ENCODE results near the gene TCP1.
"Not testable (repeated sequence)": the region's sequence is repeated elsewhere in the genome, so short reads cannot be mapped to it uniquely, and the experiment has no call there.

The TCP1 gene

DNA sequence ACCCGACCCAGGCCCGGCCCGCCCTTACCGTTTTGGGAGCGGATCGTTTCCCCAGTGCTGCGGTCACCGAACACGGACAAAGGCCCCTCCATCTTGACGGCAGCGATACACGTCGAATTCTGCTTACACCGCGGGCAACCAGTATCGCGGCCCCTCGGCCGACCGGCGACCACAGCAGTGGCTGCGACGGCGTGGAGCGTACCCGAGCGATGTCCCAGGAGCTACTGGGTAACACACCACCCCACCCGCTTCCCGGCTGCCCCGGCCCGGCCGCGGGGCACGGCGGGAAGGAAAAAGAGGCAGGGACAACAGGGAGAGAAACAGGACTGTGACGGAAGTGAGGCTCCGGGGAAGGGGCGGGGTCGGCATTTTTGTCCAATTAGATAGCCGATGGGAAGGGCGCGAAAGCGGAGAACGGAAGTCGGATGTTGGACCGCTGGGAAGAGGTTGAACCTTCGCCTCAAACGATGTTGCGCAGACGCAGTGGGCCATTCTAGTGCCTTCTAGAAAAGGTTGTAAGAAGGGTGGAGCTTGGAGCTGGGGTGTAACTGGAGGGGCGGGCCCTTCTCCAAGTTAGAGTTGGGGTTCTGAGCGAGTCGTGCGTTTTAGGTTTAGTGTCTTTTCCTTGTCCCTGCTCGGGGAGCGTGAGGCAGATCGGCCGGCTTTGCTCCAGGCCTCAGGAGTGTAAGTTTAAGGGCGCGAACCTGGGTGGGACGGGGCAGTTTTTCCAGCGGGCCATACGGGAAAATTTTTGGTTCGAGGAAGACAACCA lies at the start of gene TCP1:
TCP1 (minus strand) TSS at position 226 of the 772 bp plus-strand sequence; CDS start at position 92, 134 bp downstream.
- DNase-seq = peak; percentile 99

DNA sequence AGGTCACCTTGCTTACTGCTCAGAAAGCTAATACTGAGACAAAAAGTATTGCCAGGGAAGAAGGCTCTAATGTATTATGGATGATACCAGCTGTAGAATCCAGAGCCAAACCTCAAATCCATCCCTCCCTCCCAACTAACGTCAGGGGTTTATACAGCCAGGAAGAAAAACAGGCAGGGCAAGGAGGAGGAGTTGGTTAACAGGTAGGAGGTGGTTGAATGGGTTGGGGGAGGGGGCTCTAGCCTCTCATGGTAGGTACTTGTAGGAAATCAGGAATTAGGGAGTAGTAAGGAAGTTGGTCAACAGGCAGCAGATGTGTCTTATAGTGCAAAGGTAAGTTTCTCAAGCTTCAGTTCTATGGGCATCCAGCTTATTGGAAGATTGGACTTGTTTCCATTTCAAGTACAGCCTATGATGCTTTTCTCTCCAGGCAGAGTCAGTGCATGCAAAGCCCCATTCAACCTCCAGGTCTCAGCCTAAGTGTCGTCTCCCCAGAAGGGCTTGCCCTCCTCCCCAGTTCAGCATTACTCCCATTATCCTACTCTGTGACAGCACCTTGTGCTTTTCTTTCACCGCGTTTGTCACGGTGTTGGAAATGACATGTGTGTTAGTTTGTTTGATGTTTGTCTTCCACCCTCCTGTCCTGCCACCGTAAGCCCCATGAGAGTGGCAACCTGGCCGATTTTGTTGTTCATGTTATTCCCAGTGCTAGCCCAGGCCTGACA lies 48.8 kb upstream of the TCP1 start:
- no peak for DNase-seq

DNA sequence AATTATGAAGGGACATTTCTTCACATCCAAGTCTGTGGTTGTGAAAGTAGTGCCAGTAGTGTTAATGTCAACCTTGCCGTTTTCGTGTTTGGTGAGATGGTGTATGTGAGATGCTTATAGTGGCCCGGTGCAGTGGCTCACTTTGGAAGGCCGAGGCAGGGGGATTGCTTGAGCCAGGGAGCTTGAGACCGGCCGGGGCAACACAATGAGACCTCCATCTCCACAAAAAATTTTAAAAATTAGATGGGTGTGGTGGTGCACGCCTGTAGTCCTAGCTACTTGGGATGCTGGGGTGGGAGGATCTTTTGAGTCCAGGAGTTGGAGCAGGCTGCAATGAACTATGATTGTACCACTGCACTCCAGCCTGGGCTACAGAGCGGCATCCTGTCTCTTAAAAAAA lies 48.1 kb upstream of the TCP1 start:
- no peak for DNase-seq

DNA sequence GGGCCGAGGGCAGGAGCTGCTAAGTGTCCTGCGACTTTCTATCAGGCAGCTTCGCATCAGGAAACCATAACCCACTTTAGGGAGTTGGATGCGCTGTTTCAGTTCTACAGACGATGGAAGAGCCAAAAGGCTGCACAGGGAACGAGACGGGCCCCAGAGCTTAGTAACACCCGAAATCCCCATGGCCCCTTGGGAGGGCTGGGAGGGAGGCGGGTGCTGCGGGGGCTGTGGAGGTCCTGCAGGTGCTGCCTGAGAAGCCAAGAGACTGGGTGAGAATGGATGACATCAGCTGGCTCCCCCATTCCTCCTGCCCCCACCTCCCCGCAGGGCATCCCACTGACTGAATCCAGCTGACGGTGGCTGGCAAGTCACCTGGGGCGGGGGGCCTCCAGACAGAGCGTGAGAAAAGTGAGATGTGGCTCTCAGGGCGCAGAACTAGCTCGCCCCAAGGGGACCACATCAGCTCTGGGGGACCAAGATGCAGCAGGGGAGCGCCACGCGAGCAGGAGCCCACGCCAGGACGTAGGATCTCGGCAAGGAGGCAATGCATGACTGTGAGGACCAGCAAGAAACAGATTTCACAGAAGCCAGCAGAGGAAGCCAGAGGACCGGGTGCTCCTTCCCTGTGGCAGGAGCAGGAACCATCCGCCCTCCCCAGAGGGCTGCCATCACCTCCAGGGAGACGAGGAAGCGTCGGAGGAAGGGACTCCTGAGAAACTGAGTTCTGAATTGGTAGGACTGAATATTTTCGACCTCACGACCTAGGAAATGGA lies 47.5 kb upstream of the TCP1 start:
- no peak for DNase-seq

GRCh38 chr6:159833997-159834603 lies 44.7 kb upstream of the TCP1 start:
- no peak for DNase-seq

DNA sequence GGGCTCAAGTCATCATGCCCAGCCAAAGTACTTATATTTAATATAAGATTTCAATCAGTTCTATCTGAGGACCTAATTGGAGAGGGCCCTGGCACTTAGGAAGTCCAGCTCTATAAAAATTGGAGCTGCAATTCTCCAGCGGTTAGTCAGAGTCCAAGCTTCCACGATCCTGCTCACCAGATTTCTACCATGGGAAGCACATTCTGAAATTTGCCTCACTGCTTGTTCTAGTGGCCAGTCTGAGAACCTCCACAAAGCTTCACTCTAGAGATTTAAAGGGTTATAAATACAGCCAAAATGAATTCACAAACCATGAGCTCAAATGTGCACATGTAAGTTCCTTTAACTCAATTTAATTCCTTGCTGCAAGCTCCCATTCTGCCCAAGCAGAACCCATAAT lies 44.2 kb upstream of the TCP1 start:
- no peak for DNase-seq

DNA sequence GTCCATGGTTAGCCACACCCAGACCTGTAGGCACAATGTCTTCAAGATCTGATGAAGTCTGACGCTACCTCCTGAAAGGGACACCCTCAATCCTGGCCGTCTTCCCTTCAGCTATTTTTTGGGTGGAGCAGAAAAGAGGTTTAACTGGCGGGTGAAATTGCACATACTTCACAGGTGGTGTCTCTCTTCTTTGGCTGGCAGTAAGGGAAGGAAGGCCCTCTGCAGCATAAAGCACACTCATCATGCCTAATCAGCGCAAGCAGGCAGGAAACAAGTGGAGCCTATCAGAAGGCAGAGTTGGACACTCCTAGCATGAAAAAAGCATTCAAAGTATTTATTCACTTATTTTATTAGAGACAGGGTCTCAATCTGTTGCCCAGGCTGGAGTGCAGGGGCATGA lies 43.5 kb upstream of the TCP1 start:
- DNase-seq = no peak

- no peak for DNase-seq
These were observed 41.9 kb upstream of the TCP1 start for GRCh38 chr6:159831373-159831679.

DNA sequence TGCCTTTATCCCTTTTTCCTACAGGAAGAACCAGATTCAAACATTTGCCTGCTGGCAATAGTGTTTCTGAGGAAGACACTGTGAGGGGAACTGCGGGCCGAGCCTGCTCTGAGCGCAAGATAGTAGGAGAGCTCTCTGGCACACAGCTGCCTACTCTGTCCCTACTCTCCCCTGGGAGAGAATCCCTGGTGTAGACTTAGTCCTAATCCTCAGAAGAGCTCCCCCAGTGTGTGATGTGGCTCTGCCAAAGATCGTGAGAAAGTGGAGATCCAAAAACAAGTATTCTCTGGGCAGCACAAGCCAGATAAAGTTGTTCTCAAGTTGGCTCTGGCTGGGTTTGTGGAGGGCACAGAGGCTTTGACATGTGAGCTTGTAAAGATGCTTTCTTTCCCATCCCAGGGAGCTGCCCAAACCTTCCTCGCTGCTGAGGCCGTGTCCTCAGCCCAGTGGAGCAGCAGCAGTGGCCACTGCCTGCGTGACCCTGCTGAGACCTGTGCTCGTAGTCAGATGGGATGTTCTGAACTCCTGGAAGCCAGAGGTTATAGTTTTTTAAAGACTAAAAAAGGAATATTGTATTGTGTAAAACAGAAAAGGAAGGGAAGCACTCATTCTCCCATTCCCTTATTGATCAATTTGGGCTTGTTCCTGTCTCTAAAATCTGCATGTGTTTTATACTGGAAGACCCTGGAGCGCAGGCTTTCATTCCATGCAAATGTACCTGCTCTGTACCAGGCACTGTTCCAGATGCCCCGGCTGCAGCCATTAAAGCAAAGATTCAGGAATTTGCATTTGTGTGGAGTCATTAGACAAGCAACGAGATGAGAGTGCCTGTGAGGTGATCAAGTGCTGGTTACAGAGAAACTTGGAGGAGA lies 41.3 kb upstream of the TCP1 start:
- no peak for DNase-seq

GRCh38 chr6:159829526-159829925 lies 40.1 kb upstream of the TCP1 start:
- DNase-seq = no peak

GRCh38 chr6:159828074-159828473 lies 38.7 kb upstream of the TCP1 start:
- DNase-seq = peak; percentile 9

GRCh38 chr6:159826968-159827647 lies 37.7 kb upstream of the TCP1 start:
- peak; percentile 64 for DNase-seq

GRCh38 chr6:159826004-159826403 lies 36.6 kb upstream of the TCP1 start:
- no peak for DNase-seq

- not testable (repeated sequence) for DNase-seq
These were observed 35.3 kb upstream of the TCP1 start for GRCh38 chr6:159824690-159825089.

DNA sequence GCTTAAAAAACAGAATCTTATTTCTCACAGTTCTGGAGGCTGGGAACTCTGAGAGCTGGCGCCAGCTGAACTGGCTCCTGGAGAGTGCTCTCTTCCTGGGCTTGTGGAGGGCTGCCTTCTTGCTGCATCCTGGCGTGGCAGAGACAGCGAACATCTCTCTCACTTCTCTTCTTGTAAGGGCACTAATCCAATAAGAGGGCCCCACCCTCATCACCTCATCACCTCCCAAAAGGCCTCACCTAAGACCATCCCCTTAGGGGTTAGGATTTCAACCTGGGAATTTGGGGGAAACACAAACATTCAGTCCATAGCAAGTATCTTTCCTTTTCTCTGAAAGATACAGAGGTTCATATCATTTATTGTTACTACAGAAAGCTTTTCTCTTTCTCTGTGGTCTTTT lies 34.6 kb upstream of the TCP1 start:
- no peak for DNase-seq

- DNase-seq = no peak
These were observed 32.3 kb upstream of the TCP1 start for GRCh38 chr6:159821726-159822125.

- DNase-seq = no peak
These were observed 31.7 kb upstream of the TCP1 start for GRCh38 chr6:159821122-159821521.

GRCh38 chr6:159819932-159820640 lies 30.7 kb upstream of the TCP1 start:
- DNase-seq = no peak

DNA sequence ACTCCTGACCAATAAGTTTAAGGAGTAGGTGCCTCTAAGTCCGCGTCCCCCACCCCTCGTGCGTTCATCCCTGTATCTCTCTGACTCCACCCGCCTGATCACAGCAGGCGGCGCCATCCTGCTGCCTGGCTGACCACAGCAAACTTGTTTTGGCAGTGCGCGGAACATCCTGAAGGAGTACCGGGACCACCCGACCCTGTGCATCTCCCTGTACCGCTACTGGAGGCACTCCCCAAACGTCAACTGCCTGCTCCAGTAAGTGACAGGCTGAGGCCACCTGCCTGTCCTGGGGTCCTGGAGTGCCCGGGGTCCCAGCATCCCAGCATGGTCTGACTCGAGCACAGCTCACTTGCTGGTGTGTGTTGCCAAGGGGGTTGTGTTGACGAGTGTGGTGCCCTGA lies 29.7 kb upstream of the TCP1 start:
- DNase-seq = no peak

- no peak for DNase-seq
These were observed 28.7 kb upstream of the TCP1 start for GRCh38 chr6:159817951-159818739.

All from NCI-H524 treated with DMSO at 0.1 percent for 48 hours (cell line).